HepG2 (cell line): ENCODE data around the gene NINJ2. TPM values are rescaled to one million over a fixed set of nuclear protein-coding genes. Genes with fewer than 3 reads are reported as not detected.

Experiments
- ATAC-seq: fragments of 200-7000 bp; cut with Tn5 transposase; 3 replicates; pipeline ENCODE4 v1.9.1; 2020; ENCODE audit warnings: mild to moderate bottlenecking, moderate library complexity
- BruUV-seq: library from RNA; stranded (reverse); fragments of 400-500 nt; replicated peaks from 2 replicates; lab custom pipeline; 2021; lab: Mats Ljungman, UMichigan
- CTCF ChIA-PET: fragments of 300-600 bp; formaldehyde crosslinking; extraction: SDS; loops from one replicate; lab custom pipeline; 2021; ENCODE audit warnings: low total read pairs, inconsistent platforms, low intra/inter-chr PET ratio; lab: Yijun Ruan, JAX
- POLR2A ChIA-PET: fragments of 350-600 bp; sonication (Branson Sonifier 250); formaldehyde crosslinking; loops from one replicate; lab custom pipeline; 2020; ENCODE audit warnings: antibody characterized with exemption, inconsistent platforms; lab: Yijun Ruan, JAX
- DNase-seq: peaks from one replicate; pipeline ENCODE4 v3.0.0-alpha.2; 2015; ENCODE audit warnings: low spot score
- FAIRE-seq: peaks from 3 replicates; lab custom pipeline; 2011; peaks lifted over from hg19 to GRCh38; lab: Jason Lieb, UNC
- H2AFZ ChIP-seq: one replicate; pipeline ENCODE4 v1.6.1; 2011; ENCODE audit warnings: low read length, inconsistent platforms
- H3K27ac ChIP-seq: fragments of 300-600 bp; 3 replicates; pipeline ENCODE4 v1.8.0; 2011; ENCODE audit warnings: mixed run types, mild to moderate bottlenecking, mixed read lengths, low read length, inconsistent platforms; ENCODE audit not compliant: insufficient read depth; ENCODE audit errors: extremely low read length
- H3K27me3 ChIP-seq, 2 experiments: fragments of 200-600 bp in 1 of 2; 2 replicates in 1 of 2; 3 replicates in 1 of 2; pipeline versions ENCODE4 v1.6.0 to v1.8.0; 2011; ENCODE audit warnings: low read length in 2 of 2, mild to moderate bottlenecking in 2 of 2, moderate library complexity in 2 of 2, inconsistent platforms in 1 of 2; ENCODE audit not compliant: insufficient read depth in 2 of 2, control insufficient read depth in 1 of 2
- H3K36me3 ChIP-seq, 2 experiments: fragments of 200-600 bp in 1 of 2; replicated peaks in 1 of 2; 2 replicates in 1 of 2; 3 replicates in 1 of 2; pipeline versions ENCODE4 v1.5.1 to v1.8.0; 2011; ENCODE audit warnings: low read length in 2 of 2, inconsistent platforms in 1 of 2; ENCODE audit not compliant: insufficient read depth in 2 of 2, control insufficient read depth in 1 of 2
- H3K4me1 ChIP-seq: 2 replicates; pipeline ENCODE4 v1.5.1; 2012; ENCODE audit warnings: low read length, inconsistent platforms; ENCODE audit not compliant: insufficient read depth
- H3K4me2 ChIP-seq: 2 replicates; pipeline ENCODE4 v1.6.0; 2011; ENCODE audit warnings: low read depth, low read length, inconsistent platforms
- H3K4me3 ChIP-seq, 3 experiments: fragments of 200-600 bp in 1 of 3; sonication (generic), shearing (Covaris generic) in 1 of 3; replicated peaks in 1 of 3; 2 replicates each; pipeline ENCODE4 v1.5.1; 2011 to 2016; ENCODE audit warnings: low read length in 3 of 3, inconsistent platforms in 2 of 3, low read depth in 2 of 3, mild to moderate bottlenecking in 2 of 3, control low read depth in 1 of 3, mixed read lengths in 1 of 3; ENCODE audit not compliant: insufficient read depth in 1 of 3
- H3K79me2 ChIP-seq: one replicate; pipeline ENCODE4 v1.6.1; 2011; ENCODE audit warnings: low read length, inconsistent platforms; ENCODE audit not compliant: insufficient read depth
- H3K9ac ChIP-seq: 2 replicates; pipeline ENCODE4 v1.6.0; 2011; ENCODE audit warnings: mild to moderate bottlenecking, low read depth, low read length, inconsistent platforms; ENCODE audit not compliant: insufficient read depth
- H3K9me3 ChIP-seq: 2 replicates; pipeline ENCODE4 v1.5.1; 2012; ENCODE audit warnings: mild to moderate bottlenecking, low read length
- H4K20me1 ChIP-seq: 2 replicates; pipeline ENCODE4 v1.6.0; 2011; ENCODE audit warnings: inconsistent platforms, mild to moderate bottlenecking, low read length, moderate library complexity; ENCODE audit not compliant: insufficient read depth
- FOXO1 ChIP-seq: sonication (generic); formaldehyde crosslinking; IDR thresholded peaks from 2 replicates; pipeline ENCODE4 v1.4.0; 2020; ENCODE audit warnings: missing genetic modification reagents
- HOXA5 ChIP-seq: sonication (generic); formaldehyde crosslinking; IDR thresholded peaks from 2 replicates; pipeline ENCODE4 v1.4.0; 2020; ENCODE audit warnings: missing genetic modification reagents
- KDM5B ChIP-seq: sonication (generic); formaldehyde crosslinking; IDR thresholded peaks from 2 replicates; pipeline ENCODE4 v1.4.0; 2020; ENCODE audit warnings: missing genetic modification reagents, mild to moderate bottlenecking, borderline replicate concordance
- NFYB ChIP-seq: sonication (generic); formaldehyde crosslinking; IDR thresholded peaks from 2 replicates; pipeline ENCODE4 v1.4.0; 2020; ENCODE audit warnings: missing genetic modification reagents
- RFX5 ChIP-seq: IDR thresholded peaks from 2 replicates; pipeline ENCODE4 v1.6.1; 2011; ENCODE audit warnings: low read depth, low read length, improper control_type of control experiment
- SP140L ChIP-seq: sonication (generic); formaldehyde crosslinking; IDR thresholded peaks from 2 replicates; pipeline ENCODE4 v1.4.0; 2020; ENCODE audit warnings: missing genetic modification reagents, borderline replicate concordance
- ZNF121 ChIP-seq: sonication (generic); formaldehyde crosslinking; IDR thresholded peaks from 2 replicates; pipeline ENCODE4 v1.5.0; 2020; ENCODE audit warnings: mild to moderate bottlenecking, missing genetic modification reagents
- ZNF224 ChIP-seq: sonication (generic); formaldehyde crosslinking; IDR thresholded peaks from 2 replicates; pipeline ENCODE4 v1.5.0; 2020; ENCODE audit warnings: mild to moderate bottlenecking, missing genetic modification reagents
- ZNF431 ChIP-seq: sonication (generic); formaldehyde crosslinking; IDR thresholded peaks from 2 replicates; pipeline ENCODE4 v1.9.0; 2022; ENCODE audit warnings: missing genetic modification reagents, low read depth, mild to moderate bottlenecking, borderline replicate concordance
- ZNF446 ChIP-seq: sonication (generic); formaldehyde crosslinking; IDR thresholded peaks from 2 replicates; pipeline ENCODE4 v1.5.0; 2020; ENCODE audit warnings: mild to moderate bottlenecking, missing genetic modification reagents
- ZNF552 ChIP-seq: sonication (generic); formaldehyde crosslinking; IDR thresholded peaks from 2 replicates; pipeline ENCODE4 v1.9.0; 2022; ENCODE audit warnings: missing genetic modification reagents, mild to moderate bottlenecking, borderline replicate concordance
- ZNF724P ChIP-seq: sonication (generic); formaldehyde crosslinking; IDR thresholded peaks from 2 replicates; pipeline ENCODE4 v1.8.0; 2022; ENCODE audit warnings: missing genetic modification reagents, borderline replicate concordance
- WGBS: methylation state at CpG from one replicate; pipeline ENCODE4 v1.1.6; 2017; ENCODE audit warnings: low lambda C conversion rate; 5-methylcytosine and 5-hydroxymethylcytosine counted together
- in situ Hi-C: cut with HindIII; loops from 2 replicates; pipeline ENCODE4 v1.10.0; 2017; ENCODE audit warnings: low pct_unique_long_range_greater_than_20kb; ENCODE audit not compliant: extremely low pct_ligation_motif_present
- intact Hi-C: fragments of 100-400 bp; cut with micrococcal nuclease; formaldehyde crosslinking; loops from one replicate; pipeline ENCODE4 v1.10.0; 2022; ENCODE audit not compliant: unreplicated experiment
- polyA plus RNA-seq, 8 experiments: library from polyadenylated mRNA; depleted of rRNA in 3 of 8; stranded (reverse) in 7 of 8; unstranded in 1 of 8; fragments of >200 nt; fragmentation: Illumina TruSeq in 4 of 8; extraction: Trizol in 4 of 8; gene quantifications; 2 replicates each; pipeline versions ENCODE4 v1.2.1 to v1.2.3, GENCODE V29; 2011 to 2016; ENCODE audit warnings: low read depth in 4 of 8, missing spikeins in 1 of 8, mixed read lengths in 1 of 8; ENCODE audit not compliant: insufficient read depth in 1 of 8
- total RNA-seq, 5 experiments: library from RNA; depleted of rRNA; stranded (reverse); fragments of >200 nt; fragmentation: Illumina TruSeq; extraction: Trizol; gene quantifications; 2 replicates each; pipeline ENCODE4 v1.2.3, GENCODE V29; 2016; ENCODE audit warnings: low read depth in 1 of 5
- TF ChIP-seq, protein P1 (sequence below): sonication (generic); formaldehyde crosslinking; IDR thresholded peaks from 2 replicates; pipeline ENCODE4 v1.8.1; 2023; ENCODE audit warnings: missing genetic modification reagents, inconsistent platforms, borderline replicate concordance
- TF ChIP-seq, protein P2 (sequence below): sonication (generic); formaldehyde crosslinking; IDR thresholded peaks from 2 replicates; pipeline ENCODE4 v1.9.0; 2021; ENCODE audit warnings: missing genetic modification reagents, mild to moderate bottlenecking, borderline replicate concordance

NINJ2 gene
- total and polyA plus RNA-seq, 2 of the 13 experiments (the other 11 are each of a cell fraction or from before 2014, with no cell fraction given) = 0.62 to 3.8 TPM

DNA sequence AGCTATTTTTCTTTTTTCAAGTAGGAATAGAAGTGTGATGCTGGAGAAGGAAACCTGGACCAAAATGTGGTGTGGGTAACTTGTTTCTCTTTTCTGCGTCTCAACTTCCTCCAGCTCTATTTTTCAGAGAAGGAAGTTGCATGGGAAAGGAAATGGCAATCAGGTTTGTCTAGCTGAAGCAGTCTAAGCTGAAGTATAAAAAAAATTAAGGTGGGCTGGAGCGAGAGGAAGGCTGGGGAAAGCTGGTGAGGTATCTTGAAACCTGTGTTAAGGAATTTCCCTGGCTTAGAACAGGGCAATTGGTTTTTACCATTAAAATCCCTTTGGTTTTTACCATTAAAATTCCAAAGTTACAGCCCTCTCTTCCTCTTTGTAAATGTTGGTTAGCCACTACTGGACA, 34.2 kb upstream of the NINJ2 start:
- Histone ChIP-seq H3K4me1 (peaks cover 58% of the 10 kb centered on the region), H3K4me3 (no peak overlapping the region), H3K4me2 (no peak overlapping the region), H3K79me2 (no peaks in the 10 kb centered on the region), H3K27me3 (peaks cover 0 to 3% of the 10 kb centered on the region in 2 experiments; a peak in 2 of 5 replicates), H3K27ac (no peak overlapping the region), H3K36me3 (no peaks in the 10 kb centered on the region), H4K20me1 (no peaks in the 10 kb centered on the region), H3K9me3 (peaks cover 11% of the 10 kb centered on the region), H3K9ac (no peak overlapping the region), H2AFZ (no peak overlapping the region)
- TF ChIP-seq ZNF121 (CRISPR knock-in tag) = no peak
- no peak for TF ChIP-seq ZNF431 (CRISPR knock-in tag)
- TF ChIP-seq KDM5B (CRISPR knock-in tag) = no peak
- TF ChIP-seq RFX5 = no peak
- no peak for TF ChIP-seq ZNF224 (CRISPR knock-in tag)
- TF ChIP-seq SP140L = no peak
- no peak for TF ChIP-seq FOXO1 (CRISPR knock-in tag)
- TF ChIP-seq, protein P1, sequence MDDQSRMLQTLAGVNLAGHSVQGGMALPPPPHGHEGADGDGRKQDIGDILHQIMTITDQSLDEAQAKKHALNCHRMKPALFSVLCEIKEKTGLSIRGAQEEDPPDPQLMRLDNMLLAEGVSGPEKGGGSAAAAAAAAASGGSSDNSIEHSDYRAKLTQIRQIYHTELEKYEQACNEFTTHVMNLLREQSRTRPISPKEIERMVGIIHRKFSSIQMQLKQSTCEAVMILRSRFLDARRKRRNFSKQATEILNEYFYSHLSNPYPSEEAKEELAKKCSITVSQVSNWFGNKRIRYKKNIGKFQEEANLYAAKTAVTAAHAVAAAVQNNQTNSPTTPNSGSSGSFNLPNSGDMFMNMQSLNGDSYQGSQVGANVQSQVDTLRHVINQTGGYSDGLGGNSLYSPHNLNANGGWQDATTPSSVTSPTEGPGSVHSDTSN (CRISPR knock-in tag) = no peak
- no peak for TF ChIP-seq HOXA5 (CRISPR knock-in tag)
- TF ChIP-seq, protein P2, sequence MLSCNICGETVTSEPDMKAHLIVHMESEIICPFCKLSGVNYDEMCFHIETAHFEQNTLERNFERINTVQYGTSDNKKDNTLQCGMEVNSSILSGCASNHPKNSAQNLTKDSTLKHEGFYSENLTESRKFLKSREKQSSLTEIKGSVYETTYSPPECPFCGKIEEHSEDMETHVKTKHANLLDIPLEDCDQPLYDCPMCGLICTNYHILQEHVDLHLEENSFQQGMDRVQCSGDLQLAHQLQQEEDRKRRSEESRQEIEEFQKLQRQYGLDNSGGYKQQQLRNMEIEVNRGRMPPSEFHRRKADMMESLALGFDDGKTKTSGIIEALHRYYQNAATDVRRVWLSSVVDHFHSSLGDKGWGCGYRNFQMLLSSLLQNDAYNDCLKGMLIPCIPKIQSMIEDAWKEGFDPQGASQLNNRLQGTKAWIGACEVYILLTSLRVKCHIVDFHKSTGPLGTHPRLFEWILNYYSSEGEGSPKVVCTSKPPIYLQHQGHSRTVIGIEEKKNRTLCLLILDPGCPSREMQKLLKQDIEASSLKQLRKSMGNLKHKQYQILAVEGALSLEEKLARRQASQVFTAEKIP = no peak
- TF ChIP-seq ZNF552 (CRISPR knock-in tag) = no peak
- no peak for TF ChIP-seq NFYB (CRISPR knock-in tag)
- TF ChIP-seq ZNF724P (CRISPR knock-in tag) = no peak
- TF ChIP-seq ZNF446 (CRISPR knock-in tag) = no peak
- in situ Hi-C loops (no loop called here), intact Hi-C loops (no loop called here)
- ATAC-seq = no peak
- WGBS = 91% methylated on average over 2 of the region's 2 CpGs
- no peak for FAIRE-seq
- BruUV-seq = no TSS peak
- DNase-seq = no peak
- CTCF ChIA-PET = no interaction called here
- POLR2A ChIA-PET = no interaction called here
